ENCODE results near the gene ZNF780A.

The ZNF780A gene

GRCh38 chr19:40103600-40103999 lies 12.9 kb upstream of the ZNF780A start:
- TF ChIP-seq CTCF (IDR thresholded peaks at IDR 0.05; ENCODE audit: insufficient read depth, missing control alignments) = no peak
- FAIRE-seq (no peak), DNase-seq (ENCODE audit: insufficient read length, low spot score) (no peak)

GRCh38 chr19:40101813-40102212 lies 11.1 kb upstream of the ZNF780A start:
- DNase-seq (ENCODE audit: insufficient read length, low spot score) = no peak
- FAIRE-seq = no peak
- TF ChIP-seq CTCF (IDR thresholded peaks at IDR 0.05; ENCODE audit: insufficient read depth, missing control alignments) = no peak

GRCh38 chr19:40093416-40093815 lies 2.7 kb upstream of the ZNF780A start:
- TF ChIP-seq CTCF (IDR thresholded peaks at IDR 0.05; ENCODE audit: insufficient read depth, missing control alignments) = no peak
- DNase-seq (ENCODE audit: insufficient read length, low spot score) (no peak), FAIRE-seq (no peak)

GRCh38 chr19:40091205-40092129 lies 724 bp upstream of the ZNF780A start:
- TF ChIP-seq CTCF (IDR thresholded peaks at IDR 0.05; ENCODE audit: insufficient read depth, missing control alignments) = no peak
- FAIRE-seq = no peak
- no peak for DNase-seq (ENCODE audit: insufficient read length, low spot score)

GRCh38 chr19:40089462-40089861 lies 1.3 kb downstream of the ZNF780A start:
- no peak for TF ChIP-seq CTCF (IDR thresholded peaks at IDR 0.05; ENCODE audit: insufficient read depth, missing control alignments)
- DNase-seq (ENCODE audit: insufficient read length, low spot score) (no peak), FAIRE-seq (no peak)

GRCh38 chr19:40088299-40089047 lies 2.3 kb downstream of the ZNF780A start:
- no peak for FAIRE-seq
- TF ChIP-seq CTCF (IDR thresholded peaks at IDR 0.05; ENCODE audit: insufficient read depth, missing control alignments) = no peak

More at GRCh38 chr19:40088299-40089047, 2.3 kb downstream of the ZNF780A start:
- DNase-seq (ENCODE audit: insufficient read length, low spot score) = no peak

All from D721Med (cell line).